WTC11 (cell line): Measurements from ENCODE around the gene IL12RB2. TPM values are rescaled to one million over a fixed set of nuclear protein-coding genes. Genes with fewer than 3 reads are reported as not detected.
A peak's percentile ranks its signal among the peaks of the same experiment; 100 is the strongest.

Source experiments
- ATAC-seq: fragments of 200-7000 bp; cut with Tn5 transposase; 2 replicates; pipeline ENCODE4 v1.10.0; 2021; ENCODE audit warnings: mild to moderate bottlenecking, moderate library complexity
- CTCF ChIA-PET: fragments of 300-600 bp; sonication (Branson Sonifier 250); formaldehyde crosslinking; loops from one replicate; lab custom pipeline; 2021; ENCODE audit warnings: antibody characterized with exemption; lab: Charles Lee
- POLR2A ChIA-PET: fragments of 350-600 bp; sonication (Branson Sonifier 250); formaldehyde crosslinking; loops from one replicate; lab custom pipeline; 2021; ENCODE audit warnings: antibody characterized with exemption; lab: Charles Lee
- DNase-seq: peaks from one replicate; pipeline ENCODE4 v3.0.0; 2021; ENCODE audit warnings: low spot score
- H3K27ac Mint-ChIP-seq: 2 replicates; pipeline ENCODE4 v1.8.0; 2021; ENCODE audit warnings: mixed read lengths
- H3K27me3 Mint-ChIP-seq: 2 replicates; pipeline ENCODE4 v1.8.0; 2021; ENCODE audit warnings: low read depth, mild to moderate bottlenecking, moderate library complexity, mixed read lengths
- H3K36me3 Mint-ChIP-seq: 2 replicates; pipeline ENCODE4 v1.8.0; 2021; ENCODE audit warnings: mixed read lengths
- H3K4me1 Mint-ChIP-seq: 2 replicates; pipeline ENCODE4 v1.8.0; 2022; ENCODE audit warnings: mixed read lengths
- H3K4me3 Mint-ChIP-seq: 2 replicates; pipeline ENCODE4 v1.8.0; 2021; ENCODE audit warnings: mild to moderate bottlenecking, moderate library complexity, mixed read lengths
- H3K9me3 Mint-ChIP-seq: 2 replicates; pipeline ENCODE4 v1.8.0; 2021; ENCODE audit warnings: mixed read lengths
- ATF1 ChIP-seq: sonication (generic); formaldehyde crosslinking; IDR thresholded peaks from 2 replicates; pipeline ENCODE4 v1.8.1; 2023; ENCODE audit warnings: mild to moderate bottlenecking, moderate library complexity, missing genetic modification reagents
- CBFB ChIP-seq: sonication (generic); formaldehyde crosslinking; IDR thresholded peaks from 2 replicates; pipeline ENCODE4 v1.8.1; 2022; ENCODE audit warnings: mild to moderate bottlenecking, low read depth, missing genetic modification reagents
- CREB1 ChIP-seq: sonication (generic); formaldehyde crosslinking; IDR thresholded peaks from 2 replicates; pipeline ENCODE4 v1.8.0; 2023; ENCODE audit warnings: mild to moderate bottlenecking, missing genetic modification reagents
- E2F4 ChIP-seq: sonication (generic); formaldehyde crosslinking; IDR thresholded peaks from 2 replicates; pipeline ENCODE4 v1.8.1; 2022; ENCODE audit warnings: low read depth, mild to moderate bottlenecking, moderate library complexity, missing genetic modification reagents, borderline replicate concordance
- ESRRA ChIP-seq: sonication (generic); formaldehyde crosslinking; IDR thresholded peaks from 2 replicates; pipeline ENCODE4 v1.8.1; 2022; ENCODE audit warnings: mild to moderate bottlenecking, missing genetic modification reagents, borderline replicate concordance
- FOXJ3 ChIP-seq: sonication (generic); formaldehyde crosslinking; IDR thresholded peaks from 2 replicates; pipeline ENCODE4 v1.9.0; 2021; ENCODE audit warnings: missing genetic modification reagents, mild to moderate bottlenecking, borderline replicate concordance
- FOXK1 ChIP-seq: sonication (generic); formaldehyde crosslinking; IDR thresholded peaks from 2 replicates; pipeline ENCODE4 v1.8.0; 2022; ENCODE audit warnings: mild to moderate bottlenecking, moderate library complexity, missing genetic modification reagents
- GTF2I ChIP-seq: fragments of 250-450 bp; sonication (Bioruptor Pico); conservative IDR thresholded peaks from 2 replicates; pipeline ENCODE4 v1.4.0; 2021; ENCODE audit warnings: mild to moderate bottlenecking
- HMGA2 ChIP-seq: fragments of 250-450 bp; sonication (Bioruptor Pico); IDR thresholded peaks from 2 replicates; pipeline ENCODE4 v1.4.0; 2021; ENCODE audit warnings: mild to moderate bottlenecking, moderate library complexity
- HMGXB4 ChIP-seq: sonication (generic); formaldehyde crosslinking; IDR thresholded peaks from 2 replicates; pipeline ENCODE4 v1.8.1; 2023; ENCODE audit warnings: mild to moderate bottlenecking, moderate library complexity, missing genetic modification reagents
- MYBL2 ChIP-seq: sonication (generic); formaldehyde crosslinking; IDR thresholded peaks from 2 replicates; pipeline ENCODE4 v1.8.1; 2023; ENCODE audit warnings: mild to moderate bottlenecking, moderate library complexity, missing genetic modification reagents
- NFATC4 ChIP-seq: fragments of 250-450 bp; sonication (Bioruptor Pico); IDR thresholded peaks from 2 replicates; pipeline ENCODE4 v1.9.0; 2021; ENCODE audit warnings: mild to moderate bottlenecking
- NFE2L1 ChIP-seq: sonication (generic); formaldehyde crosslinking; IDR thresholded peaks from 2 replicates; pipeline ENCODE4 v1.8.1; 2023; ENCODE audit warnings: missing genetic modification reagents
- OVOL2 ChIP-seq: fragments of 250-450 bp; sonication (Bioruptor Pico); IDR thresholded peaks from 2 replicates; pipeline ENCODE4 v1.9.0; 2021; ENCODE audit warnings: mild to moderate bottlenecking, borderline replicate concordance
- SOX15 ChIP-seq: fragments of 250-450 bp; sonication (Bioruptor Pico); IDR thresholded peaks from 2 replicates; pipeline ENCODE4 v1.9.0; 2021; ENCODE audit warnings: mild to moderate bottlenecking
- SP1 ChIP-seq: sonication (generic); formaldehyde crosslinking; conservative IDR thresholded peaks from 2 replicates; pipeline ENCODE4 v1.8.1; 2022; ENCODE audit warnings: missing genetic modification reagents
- TEAD4 ChIP-seq: sonication (generic); formaldehyde crosslinking; IDR thresholded peaks from 2 replicates; pipeline ENCODE4 v1.8.0; 2022; ENCODE audit warnings: mild to moderate bottlenecking, missing genetic modification reagents
- ZNF138 ChIP-seq: sonication (generic); formaldehyde crosslinking; conservative IDR thresholded peaks from 2 replicates; pipeline ENCODE4 v1.8.1; 2022; ENCODE audit warnings: mild to moderate bottlenecking, moderate library complexity, missing genetic modification reagents
- ZNF232 ChIP-seq: sonication (generic); formaldehyde crosslinking; IDR thresholded peaks from 2 replicates; pipeline ENCODE4 v1.8.0; 2022; ENCODE audit warnings: mild to moderate bottlenecking, missing genetic modification reagents
- ZNF423 ChIP-seq: fragments of 250-450 bp; sonication (Bioruptor Pico); IDR thresholded peaks from 2 replicates; pipeline ENCODE4 v2.1.2; 2022; ENCODE audit warnings: mild to moderate bottlenecking, moderate library complexity
- ZNF512 ChIP-seq: sonication (generic); formaldehyde crosslinking; IDR thresholded peaks from 2 replicates; pipeline ENCODE4 v1.8.1; 2022; ENCODE audit warnings: missing genetic modification reagents, borderline replicate concordance
- total RNA-seq: library from RNA; stranded (reverse); gene quantifications from 3 replicates; pipeline ENCODE4 v1.2.3, GENCODE V29; 2021

IL12RB2 gene
- total RNA-seq, 1 experiment from 2014 or later = 0.81 TPM

- TF ChIP-seq ATF1 (CRISPR knock-in tag) = peak; percentile 64; the same call in 1 of the 2 replicates
- TF ChIP-seq SP1 (CRISPR knock-in tag) = 0 out of 2 replicates have a peak, but pooled peaks have one; percentile 26
- TF ChIP-seq HMGXB4 (CRISPR knock-in tag) = no peak
- TF ChIP-seq NFE2L1 (CRISPR knock-in tag) = no peak
- 0 out of 2 replicates have a peak, but pooled peaks have one; percentile 29 for TF ChIP-seq FOXK1 (CRISPR knock-in tag)
- peak; percentile 45; the same call in 1 of the 2 replicates for TF ChIP-seq ZNF512 (CRISPR knock-in tag)
- TF ChIP-seq, all 79 proteins: peak for 4
- Mint-ChIP-seq H3K4me3 (peak overlapping the region; percentile 100), H3K27ac (peak overlapping the region; percentile 93), H3K4me1 (peaks cover 51% of the 10 kb centered on the region), H3K9me3 (no peaks in the 10 kb centered on the region), H3K27me3 (no peaks in the 10 kb centered on the region), H3K36me3 (peaks cover 57% of the 10 kb centered on the region)
- no peak for ATAC-seq
- ChIA-PET POLR2A (interaction anchor here (1.2 to 1.9 kb wide), 4 partner anchors 8 to 81 kb away, joined by 3 to 5 read pairs (median 4); no protein-coding TSS in a partner anchor), CTCF (interaction anchor here (0.6 to 4.2 kb wide), 6 partner anchors 57 to 215 kb away, joined by 3 to 19 read pairs (median 4); no protein-coding TSS in a partner anchor)
- DNase-seq = no peak
These were observed 121.4 kb downstream of the IL12RB2 start for GRCh38 chr1:67429011-67429527.

GRCh38 chr1:67429528-67430357 lies 122.1 kb downstream of the IL12RB2 start:
- no peaks in the 10 kb centered on the region for H3K27me3 Mint-ChIP-seq
- H3K4me3 Mint-ChIP-seq = peak overlapping the region; percentile 100
- peaks cover 51% of the 10 kb centered on the region for H3K36me3 Mint-ChIP-seq
- ChIA-PET POLR2A (interaction anchor here (0.8 to 1.9 kb wide), 8 partner anchors 8 to 94 kb away, joined by 3 to 6 read pairs (median 3); no protein-coding TSS in a partner anchor), CTCF (interaction anchor here (0.6 to 4.2 kb wide), 9 partner anchors 41 to 216 kb away, joined by 3 to 19 read pairs (median 4); no protein-coding TSS in a partner anchor)
- H3K9me3 Mint-ChIP-seq = no peaks in the 10 kb centered on the region
- peaks cover 47% of the 10 kb centered on the region for H3K4me1 Mint-ChIP-seq
- DNase-seq = no peak
- no peak for ATAC-seq
- peak overlapping the region; percentile 99 for H3K27ac Mint-ChIP-seq
- TF ChIP-seq CBFB = no peak
- TF ChIP-seq MYBL2 (CRISPR knock-in tag) = peak; percentile 0
- no peak for TF ChIP-seq ESRRA (CRISPR knock-in tag)
- no peak for TF ChIP-seq SOX15 (CRISPR knock-in tag)
- TF ChIP-seq HMGA2 (CRISPR knock-in tag) = no peak
- TF ChIP-seq ZNF423 (CRISPR knock-in tag) = no peak
- TF ChIP-seq FOXJ3 (CRISPR knock-in tag) = no peak
- TF ChIP-seq CREB1 (CRISPR knock-in tag) = 0 out of 2 replicates have a peak, but pooled peaks have one; percentile 12
- TF ChIP-seq ZNF138 (CRISPR knock-in tag) = no peak
- TF ChIP-seq TEAD4 (CRISPR knock-in tag) = 0 out of 2 replicates have a peak, but pooled peaks have one; percentile 30
- TF ChIP-seq E2F4 (CRISPR knock-in tag) = no peak
- TF ChIP-seq ATF1 (CRISPR knock-in tag) = 0 out of 2 replicates have a peak, but pooled peaks have one; percentile 64
- TF ChIP-seq ZNF512 (CRISPR knock-in tag) = no peak
- TF ChIP-seq NFATC4 (CRISPR knock-in tag) = no peak
- TF ChIP-seq OVOL2 (CRISPR knock-in tag) = no peak
- no peak for TF ChIP-seq GTF2I (CRISPR knock-in tag)
- TF ChIP-seq ZNF232 = no peak
- TF ChIP-seq HMGXB4 (CRISPR knock-in tag) = 0 out of 2 replicates have a peak, but pooled peaks have one; percentile 30
